ENCODE measurements around the gene TIMM44.

GRCh38 chr19:7883105-7883504 is 60.4 kb downstream of the TIMM44 start:
- TF ChIP-seq POLR2AphosphoS5 (IDR thresholded peaks at IDR 0.05; ENCODE audit: low read depth, low read length) (no peak), SIN3A (IDR thresholded peaks at IDR 0.05; ENCODE audit: borderline replicate concordance, insufficient read depth, low read length) (no peak)
